H1 (cell line): ENCODE measurements around the gene ICAM2. TPM values are rescaled to one million over a fixed set of nuclear protein-coding genes. Genes with fewer than 3 reads are reported as not detected.

Source experiments
- CTCF ChIA-PET: fragments of 300-600 bp; sonication (Branson Sonifier 250); formaldehyde crosslinking; loops from one replicate; lab custom pipeline; 2021; ENCODE audit not compliant: partially characterized antibody; lab: Charles Lee
- POLR2A ChIA-PET: fragments of 300-600 bp; sonication (Branson Sonifier 250); formaldehyde crosslinking; loops from one replicate; lab custom pipeline; 2021; ENCODE audit warnings: inconsistent platforms; ENCODE audit not compliant: partially characterized antibody; lab: Charles Lee
- DNase-seq, 2 experiments: peaks; one replicate each; pipeline versions ENCODE4 v3.0.0 to v3.0.0-alpha.2; 2010 to 2022; ENCODE audit warnings: low spot score in 2 of 2, low read depth in 1 of 2, mixed read lengths in 1 of 2
- FAIRE-seq: peaks from 2 replicates; lab custom pipeline; 2011; peaks lifted over from hg19 to GRCh38; lab: Jason Lieb, UNC
- H2AFZ ChIP-seq: 2 replicates; pipeline ENCODE4 v1.8.1; 2012; ENCODE audit warnings: low read length, inconsistent platforms
- H2AK5ac ChIP-seq: 2 replicates; pipeline ENCODE4 v1.6.1; 2013; ENCODE audit warnings: low read depth, low read length
- H2BK120ac ChIP-seq: replicated peaks from 2 replicates; pipeline ENCODE3; 2013; ENCODE audit warnings: low read depth, low read length, inconsistent platforms
- H2BK12ac ChIP-seq: 2 replicates; pipeline ENCODE4 v1.6.1; 2013; ENCODE audit warnings: low read depth, low read length
- H2BK15ac ChIP-seq: 2 replicates; pipeline ENCODE4 v1.6.1; 2013; ENCODE audit warnings: low read length
- H2BK20ac ChIP-seq: 2 replicates; pipeline ENCODE4 v1.6.1; 2013; ENCODE audit warnings: low read length
- H2BK5ac ChIP-seq: 2 replicates; pipeline ENCODE4 v1.6.1; 2013; ENCODE audit warnings: low read depth, low read length
- H3K14ac ChIP-seq: 2 replicates; pipeline ENCODE4 v1.6.1; 2013; ENCODE audit warnings: inconsistent platforms; ENCODE audit not compliant: insufficient read length
- H3K18ac ChIP-seq: 2 replicates; pipeline ENCODE4 v1.6.1; 2013; ENCODE audit warnings: low read length; ENCODE audit errors: extremely low read depth
- H3K23ac ChIP-seq: 2 replicates; pipeline ENCODE4 v1.6.1; 2013; ENCODE audit warnings: inconsistent platforms; ENCODE audit not compliant: insufficient read length
- H3K23me2 ChIP-seq: 2 replicates; pipeline ENCODE4 v1.6.1; 2013; ENCODE audit warnings: low read depth, low read length
- H3K27ac ChIP-seq: 2 replicates; pipeline ENCODE4 v1.6.1; 2011; ENCODE audit warnings: low read depth, low read length, inconsistent platforms
- H3K27me3 ChIP-seq, 4 experiments: replicated peaks in 1 of 4; 1 replicate in 1 of 4; 2 replicates in 3 of 4; pipeline versions ENCODE4 v1.6.1 to v1.8.1; 2011 to 2013; ENCODE audit warnings: low read length in 3 of 4, mild to moderate bottlenecking in 3 of 4, inconsistent platforms in 2 of 4, mixed read lengths in 2 of 4, moderate library complexity in 1 of 4; ENCODE audit not compliant: control insufficient read depth in 3 of 4, insufficient read depth in 3 of 4; ENCODE audit errors: extremely low read depth in 1 of 4
- H3K36me3 ChIP-seq, 4 experiments: 2 replicates each; pipeline versions ENCODE4 v1.6.1 to v1.8.1; 2011 to 2013; ENCODE audit warnings: mild to moderate bottlenecking in 4 of 4, low read length in 3 of 4, moderate library complexity in 2 of 4, control low read depth in 1 of 4, inconsistent platforms in 1 of 4; ENCODE audit not compliant: insufficient read depth in 4 of 4, control insufficient read depth in 2 of 4
- H3K4ac ChIP-seq: replicated peaks from 2 replicates; pipeline ENCODE3; 2013; ENCODE audit warnings: low read length, low read depth, mixed read lengths, inconsistent platforms; ENCODE audit not compliant: insufficient read length
- H3K4me1 ChIP-seq, 4 experiments: replicated peaks in 1 of 4; 1 replicate in 1 of 4; 2 replicates in 3 of 4; pipeline versions ENCODE4 v1.6.1 to v1.8.1; 2011 to 2013; ENCODE audit warnings: low read length in 3 of 4, inconsistent platforms in 2 of 4, mixed read lengths in 1 of 4; ENCODE audit not compliant: insufficient read depth in 4 of 4, control insufficient read depth in 3 of 4
- H3K4me2 ChIP-seq, 2 experiments: 2 replicates each; pipeline versions ENCODE4 v1.6.1 to v1.8.1; 2011 to 2013; ENCODE audit warnings: low read depth in 2 of 2, low read length in 2 of 2, control low read depth in 1 of 2, inconsistent platforms in 1 of 2, mild to moderate bottlenecking in 1 of 2; ENCODE audit not compliant: insufficient read depth in 1 of 2
- H3K4me3 ChIP-seq, 4 experiments: fragments of 200-600, 300-600 bp in 1 of 4; sonication (generic), shearing (Covaris generic), sonication (Bioruptor Twin) in 1 of 4; 2 replicates each; pipeline versions ENCODE4 v1.5.1 to v1.8.1; 2011 to 2016; ENCODE audit warnings: low read length in 4 of 4, low read depth in 3 of 4, control low read depth in 2 of 4, inconsistent platforms in 2 of 4, mild to moderate bottlenecking in 2 of 4, mixed read lengths in 1 of 4, moderate library complexity in 1 of 4; ENCODE audit not compliant: insufficient read depth in 2 of 4; ENCODE audit errors: extremely low read depth in 1 of 4
- H3K56ac ChIP-seq: replicated peaks from 2 replicates; pipeline ENCODE3; 2013; ENCODE audit warnings: low read depth, mild to moderate bottlenecking, mixed read lengths, low read length, inconsistent platforms; ENCODE audit not compliant: insufficient read length
- H3K79me1 ChIP-seq: 2 replicates; pipeline ENCODE4 v1.6.1; 2013; ENCODE audit warnings: low read depth, low read length, control low read depth
- H3K79me2 ChIP-seq, 2 experiments: 2 replicates each; pipeline versions ENCODE4 v1.6.1 to v1.8.1; 2012 to 2013; ENCODE audit warnings: low read length in 2 of 2, mild to moderate bottlenecking in 2 of 2, inconsistent platforms in 1 of 2; ENCODE audit not compliant: insufficient read depth in 2 of 2, control insufficient read depth in 1 of 2
- H3K9ac ChIP-seq, 4 experiments: replicated peaks in 1 of 4; 1 replicate in 1 of 4; 2 replicates in 3 of 4; pipeline versions ENCODE4 v1.6.1 to v1.8.1; 2011 to 2013; ENCODE audit warnings: low read depth in 3 of 4, low read length in 3 of 4, control low read depth in 2 of 4, mild to moderate bottlenecking in 2 of 4, moderate library complexity in 2 of 4, inconsistent platforms in 1 of 4; ENCODE audit errors: extremely low read depth in 1 of 4
- H3K9me3 ChIP-seq, 2 experiments: 2 replicates each; pipeline versions ENCODE4 v1.6.1 to v1.8.1; 2012 to 2013; ENCODE audit warnings: mild to moderate bottlenecking in 2 of 2, moderate library complexity in 2 of 2, control low read depth in 1 of 2, inconsistent platforms in 1 of 2, low read depth in 1 of 2, low read length in 1 of 2, mixed read lengths in 1 of 2; ENCODE audit not compliant: insufficient read depth in 2 of 2
- H4K20me1 ChIP-seq, 2 experiments: replicated peaks in 1 of 2; 2 replicates each; pipeline versions ENCODE3 to v1.8.1; 2011 to 2013; ENCODE audit warnings: inconsistent platforms in 2 of 2, low read length in 2 of 2, mild to moderate bottlenecking in 1 of 2; ENCODE audit not compliant: insufficient read depth in 2 of 2, control insufficient read depth in 1 of 2
- H4K5ac ChIP-seq: 2 replicates; pipeline ENCODE4 v1.6.1; 2013; ENCODE audit warnings: low read length, low read depth, mixed read lengths, inconsistent platforms; ENCODE audit not compliant: insufficient read length
- H4K8ac ChIP-seq: 2 replicates; pipeline ENCODE4 v1.8.0; 2013; ENCODE audit warnings: mild to moderate bottlenecking, moderate library complexity, low read length, inconsistent platforms; ENCODE audit not compliant: insufficient read depth; ENCODE audit errors: extremely low read depth
- H4K91ac ChIP-seq: replicated peaks from 2 replicates; pipeline ENCODE3; 2013; ENCODE audit warnings: low read length, mixed read lengths, inconsistent platforms; ENCODE audit not compliant: insufficient read length
- ASH2L ChIP-seq: fragments of 200-600, 300-600 bp; sonication (generic); IDR thresholded peaks from one replicate; pipeline ENCODE4 v1.7.1; 2017; ENCODE audit warnings: low read length
- CEBPB ChIP-seq: IDR thresholded peaks from 2 replicates; pipeline ENCODE4 v1.6.1; 2012; ENCODE audit warnings: low read depth, low read length
- JUN ChIP-seq: IDR thresholded peaks from 2 replicates; pipeline ENCODE4 v1.6.1; 2011; ENCODE audit warnings: low read depth, mild to moderate bottlenecking, improper control_type of control experiment, low read length
- KDM1A ChIP-seq: fragments of 200-600, 300-600 bp; sonication (generic); IDR thresholded peaks from 2 replicates; pipeline ENCODE4 v1.7.1; 2016; ENCODE audit warnings: mild to moderate bottlenecking, low read length, borderline replicate concordance
- KDM4A ChIP-seq: IDR thresholded peaks from one replicate; pipeline ENCODE4 v1.7.1; 2012; ENCODE audit warnings: low read depth, mild to moderate bottlenecking, moderate library complexity, low read length, inconsistent platforms; ENCODE audit not compliant: severe bottlenecking
- MAX ChIP-seq: IDR thresholded peaks from 2 replicates; pipeline ENCODE4 v1.6.1; 2012; ENCODE audit warnings: inconsistent platforms
- PHF8 ChIP-seq: fragments of 200-600 bp; sonication (generic); conservative IDR thresholded peaks from 2 replicates; pipeline ENCODE4 v1.7.1; 2012; ENCODE audit warnings: low read depth, mild to moderate bottlenecking, inconsistent platforms, low read length, moderate library complexity
- RAD21 ChIP-seq, 2 experiments: IDR thresholded peaks in 1 of 2; conservative IDR thresholded peaks in 1 of 2; 2 replicates each; pipeline ENCODE4 v1.6.1; 2011; ENCODE audit warnings: low read depth in 2 of 2, low read length in 2 of 2, improper control_type of control experiment in 1 of 2, inconsistent platforms in 1 of 2, mild to moderate bottlenecking in 1 of 2, moderate library complexity in 1 of 2
- RFX5 ChIP-seq: IDR thresholded peaks from 2 replicates; pipeline ENCODE4 v1.6.1; 2011; ENCODE audit warnings: low read depth, low read length, improper control_type of control experiment, borderline replicate concordance
- SIX5 ChIP-seq: IDR thresholded peaks from 2 replicates; pipeline ENCODE4 v1.6.1; 2011; ENCODE audit warnings: mild to moderate bottlenecking, low read depth, low read length
- YY1 ChIP-seq: IDR thresholded peaks from 2 replicates; pipeline ENCODE4 v1.6.1; 2011; ENCODE audit warnings: low read depth, mild to moderate bottlenecking, low read length
- WGBS, 2 experiments: shearing (Covaris generic) in 1 of 2; methylation state at CpG; one replicate each; pipeline versions ENCODE4 v1.1.6 to v1.1.7; 2013 to 2015; ENCODE audit warnings: low lambda C conversion rate in 2 of 2, mixed read lengths in 2 of 2, inconsistent platforms in 1 of 2, low coverage in 1 of 2, missing lambda C conversion rate in 1 of 2; ENCODE audit not compliant: insufficient replicate concordance in 2 of 2, insufficient coverage in 1 of 2, insufficient read length in 1 of 2; ENCODE audit errors: extremely low coverage in 1 of 2, missing lambda C conversion rate in 1 of 2; 5-methylcytosine and 5-hydroxymethylcytosine counted together
- polyA plus RNA-seq, 7 experiments: library from polyadenylated mRNA; depleted of rRNA in 3 of 7; stranded (reverse) in 5 of 7; unstranded in 2 of 7; fragments of >200 nt in 5 of 7; fragments of 200-250 nt in 2 of 7; gene quantifications; 1 replicate in 5 of 7; 2 replicates in 1 of 7; 4 replicates in 1 of 7; pipeline versions ENCODE4 v1.2.1 to v1.2.3, GENCODE V29; 2011 to 2013; ENCODE audit warnings: missing spikeins in 2 of 7, mixed read lengths in 2 of 7
- total RNA-seq: library from RNA; stranded (reverse); fragmentation: NEBNext Ultra II Directional; extraction: Animal tissue kit (Norgen Biotek cat#: 25700); gene quantifications from 2 replicates; pipeline ENCODE4 v1.2.1, GENCODE V29; 2021

The ICAM2 gene
- total and polyA plus RNA-seq, 2 of the 8 experiments (the other 6 are each of a cell fraction or from before 2014, with no cell fraction given), result 0.45 to 0.63 TPM

DNA sequence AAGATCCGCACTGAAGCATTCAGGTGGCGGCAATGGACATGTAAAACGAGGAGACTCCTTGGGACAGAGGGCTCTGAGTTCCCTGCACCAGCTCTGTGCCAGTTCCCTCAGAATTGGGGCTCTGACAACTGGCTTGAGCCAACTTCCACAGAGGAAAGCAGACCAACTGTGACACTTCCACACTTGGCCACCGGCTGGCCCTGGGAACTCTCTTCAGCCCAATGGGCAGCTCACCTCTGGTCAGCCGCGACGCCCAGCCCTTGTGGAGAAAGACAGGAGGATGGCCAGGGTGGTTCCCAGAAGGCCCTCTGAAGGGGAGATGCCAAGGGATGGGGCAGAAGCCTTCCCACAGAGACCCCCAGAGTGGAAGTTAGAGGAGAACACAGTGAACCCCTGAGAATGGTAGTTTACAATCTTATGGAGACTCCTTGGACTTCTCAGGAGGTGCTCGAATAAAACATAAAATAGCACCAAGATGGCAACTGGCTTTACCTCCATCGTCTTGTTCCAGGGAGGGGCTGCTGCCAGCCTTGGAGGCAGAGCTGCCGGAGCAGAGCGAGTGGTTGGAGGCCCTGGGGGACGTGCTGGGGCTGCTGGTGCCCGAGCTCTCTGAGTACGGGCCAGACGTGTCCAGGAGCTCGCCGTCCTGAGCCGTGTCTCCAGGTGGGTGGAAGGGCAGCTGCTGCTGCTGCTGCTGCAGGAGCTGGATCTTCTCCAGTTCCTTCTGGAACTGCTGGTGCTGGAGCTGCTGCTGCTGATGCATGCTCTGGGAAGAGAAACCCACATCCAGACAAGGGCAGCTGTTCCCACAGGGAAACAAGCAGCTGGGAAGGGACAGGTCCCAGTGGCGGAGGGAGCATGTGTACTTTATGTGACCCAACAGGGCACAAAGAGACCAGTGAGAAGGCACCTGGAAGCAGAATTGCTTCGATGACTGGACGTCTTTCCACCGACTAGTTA is 35.0 kb upstream of the ICAM2 start:
- Histone ChIP-seq H3K4ac (no peak overlapping the region), H3K4me2 (peak overlapping the region in 1 of 2 experiments; percentile 42; a peak in 1 of 4 replicates), H3K56ac (no peak overlapping the region), H3K27me3 (no peaks in the 10 kb centered on the region), H3K27ac (peak overlapping the region; percentile 45; the same call in 1 of the 2 replicates), H2BK120ac (peak overlapping the region; percentile 75), H3K4me3 (no peak overlapping the region), H2AFZ (no peak overlapping the region), H4K20me1 (no peaks in the 10 kb centered on the region), H3K23me2 (no peaks in the 10 kb centered on the region), H3K36me3 (0 out of 8 replicates have a peak, but pooled peaks cover 0 to 2% (median 0%) of the 10 kb centered on the region in 4 experiments), H2BK15ac (no peak overlapping the region), H4K8ac (peak overlapping the region; percentile 45), H2BK20ac (peak overlapping the region; percentile 95), H3K79me2 (no peaks in the 10 kb centered on the region), H4K5ac (no peak overlapping the region), H2AK5ac (no peak overlapping the region), H3K23ac (peak overlapping the region; percentile 11), H3K18ac (peak overlapping the region; percentile 83; the same call in 1 of the 2 replicates), H3K79me1 (no peaks in the 10 kb centered on the region), H3K14ac (peak overlapping the region; percentile 18), H4K91ac (peak overlapping the region; percentile 75), H3K9me3 (no peaks in the 10 kb centered on the region), H3K4me1 (peaks cover 3 to 9% (median 6%) of the 10 kb centered on the region in 4 experiments), H3K9ac (no peak overlapping the region; a peak in 2 of 7 replicates), H2BK12ac (peak overlapping the region; percentile 98), H2BK5ac (peak overlapping the region; percentile 97)
- no peak for FAIRE-seq
- no peak for DNase-seq
- WGBS, 2 experiments, result 91% methylated on average over 22 of the region's 22 CpGs; no CpG with 5 or more reads in 1 of the 2 experiments
- ChIA-PET CTCF (interaction anchor here (1.0 to 13.9 kb wide), 17 partner anchors 8 to 158 kb away, joined by 3 to 238 read pairs (median 5); partner anchors contain the start of gene ERN1), POLR2A (interaction anchor here (0.8 to 4.8 kb wide), 8 partner anchors 11 to 217 kb away, joined by 3 to 32 read pairs (median 4); no protein-coding TSS in a partner anchor)
- TF ChIP-seq RAD21 (IDR thresholded peaks at IDR 0.05 in 1 of 2, conservative IDR thresholded peaks at IDR 0.05 in 1 of 2; ENCODE audit: low read depth in 2 of 2, low read length in 2 of 2) (no peak), YY1 (no peak), RFX5 (no peak), MAX (no peak), JUN (no peak), KDM4A (no peak), ASH2L (no peak), CEBPB (no peak), SIX5 (no peak), PHF8 (no peak), KDM1A (no peak)
